ENCODE data around the gene TOP1.

DNA sequence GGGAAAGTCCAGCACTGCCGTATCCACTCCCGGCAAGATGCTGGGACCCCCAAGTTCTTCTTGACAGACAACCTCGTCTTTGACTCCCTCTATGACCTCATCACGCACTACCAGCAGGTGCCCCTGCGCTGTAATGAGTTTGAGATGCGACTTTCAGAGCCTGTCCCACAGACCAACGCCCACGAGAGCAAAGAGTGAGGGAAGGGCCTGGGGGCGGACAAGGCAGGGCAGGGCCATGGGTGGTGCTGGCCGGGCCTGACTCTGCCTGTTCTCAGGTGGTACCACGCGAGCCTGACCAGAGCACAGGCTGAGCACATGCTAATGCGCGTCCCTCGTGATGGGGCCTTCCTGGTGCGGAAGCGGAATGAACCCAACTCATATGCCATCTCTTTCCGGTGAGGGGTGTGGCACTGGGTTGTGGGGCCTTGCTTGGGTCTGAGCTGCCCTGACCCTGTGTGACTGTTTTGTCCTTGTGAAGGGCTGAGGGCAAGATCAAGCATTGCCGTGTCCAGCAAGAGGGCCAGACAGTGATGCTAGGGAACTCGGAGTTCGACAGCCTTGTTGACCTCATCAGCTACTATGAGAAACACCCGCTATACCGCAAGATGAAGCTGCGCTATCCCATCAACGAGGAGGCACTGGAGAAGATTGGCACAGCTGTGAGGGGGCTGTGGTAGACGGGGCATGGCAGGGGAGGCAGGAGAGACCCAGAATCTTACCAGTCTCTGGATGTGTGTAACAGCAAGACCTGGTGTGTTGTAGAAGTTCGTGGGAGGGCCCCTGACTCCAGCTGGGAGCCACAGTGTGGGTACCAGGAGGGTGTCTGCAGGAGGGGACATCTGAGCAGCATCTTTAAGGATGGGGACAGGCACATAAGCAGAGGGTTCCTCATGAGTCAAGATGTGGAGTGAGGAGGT lies 137.8 kb downstream of the TOP1 start:
- TF ChIP-seq CTCF (IDR thresholded peaks at IDR 0.05) = no peak
- TF ChIP-seq EP300 (IDR thresholded peaks at IDR 0.05) = no peak
- no peak for TF ChIP-seq POLR2A (IDR thresholded peaks at IDR 0.05)
- no peak for TF ChIP-seq POLR2AphosphoS5 (IDR thresholded peaks at IDR 0.05)

Data from stomach (tissue), 4 donors.